Muscle layer of duodenum (tissue), 2 donors: ENCODE measurements around the gene ULK4.

Source experiments
- H3K27ac ChIP-seq: one replicate; pipeline ENCODE4 v1.7.0; 2013; ENCODE audit warnings: mild to moderate bottlenecking, low read length
- H3K27me3 ChIP-seq: one replicate; pipeline ENCODE4 v1.7.0; 2013; ENCODE audit warnings: low read depth, mild to moderate bottlenecking, control low read depth, low read length
- H3K36me3 ChIP-seq, 2 donors: one replicate each; pipeline ENCODE4 v1.7.0; 2013; ENCODE audit warnings: low read length in 2 of 2, control low read depth in 1 of 2, mild to moderate bottlenecking in 1 of 2; ENCODE audit not compliant: insufficient read depth in 2 of 2, control insufficient read depth in 1 of 2
- H3K4me1 ChIP-seq, 2 donors: one replicate each; pipeline ENCODE4 v1.7.0; 2013; ENCODE audit warnings: low read length in 2 of 2, mild to moderate bottlenecking in 2 of 2, control low read depth in 1 of 2, moderate library complexity in 1 of 2; ENCODE audit not compliant: insufficient read depth in 2 of 2, control insufficient read depth in 1 of 2
- H3K4me3 ChIP-seq, 2 donors: one replicate each; pipeline ENCODE4 v1.7.0; 2013; ENCODE audit warnings: low read length in 2 of 2, low read depth in 1 of 2, mild to moderate bottlenecking in 1 of 2
- H3K9me3 ChIP-seq, 2 donors: one replicate each; pipeline ENCODE4 v1.7.0; 2013; ENCODE audit warnings: low read length in 2 of 2, control low read depth in 1 of 2, mild to moderate bottlenecking in 1 of 2; ENCODE audit not compliant: control insufficient read depth in 1 of 2
- donor health status: healthy.

The ULK4 gene

DNA sequence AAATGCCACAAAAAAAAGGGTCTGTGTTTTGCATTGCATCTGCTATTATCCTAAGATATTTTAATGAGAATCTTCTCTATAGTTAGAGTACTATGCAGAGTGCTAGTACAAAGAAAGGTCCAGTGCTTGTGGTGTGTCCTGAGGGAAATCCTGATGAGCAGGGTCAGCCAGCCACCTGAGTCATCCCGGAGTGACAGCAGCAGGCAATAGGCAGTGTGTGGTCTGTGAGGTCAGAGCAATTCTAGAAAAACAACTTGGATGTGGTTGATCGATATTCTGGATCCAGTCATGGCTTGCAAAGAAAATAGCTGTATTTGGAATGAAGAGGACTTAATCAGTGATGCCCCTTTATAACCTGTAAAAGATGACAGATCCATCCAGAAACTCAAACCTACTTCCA is 643.4 kb downstream of the ULK4 start:
- Histone ChIP-seq H3K9me3 (no peaks in the 10 kb centered on the region), H3K4me1 (no peaks in the 10 kb centered on the region), H3K4me3 (no peak overlapping the region), H3K27ac (no peak overlapping the region), H3K36me3 (no peaks in the 10 kb centered on the region), H3K27me3 (no peaks in the 10 kb centered on the region)

DNA sequence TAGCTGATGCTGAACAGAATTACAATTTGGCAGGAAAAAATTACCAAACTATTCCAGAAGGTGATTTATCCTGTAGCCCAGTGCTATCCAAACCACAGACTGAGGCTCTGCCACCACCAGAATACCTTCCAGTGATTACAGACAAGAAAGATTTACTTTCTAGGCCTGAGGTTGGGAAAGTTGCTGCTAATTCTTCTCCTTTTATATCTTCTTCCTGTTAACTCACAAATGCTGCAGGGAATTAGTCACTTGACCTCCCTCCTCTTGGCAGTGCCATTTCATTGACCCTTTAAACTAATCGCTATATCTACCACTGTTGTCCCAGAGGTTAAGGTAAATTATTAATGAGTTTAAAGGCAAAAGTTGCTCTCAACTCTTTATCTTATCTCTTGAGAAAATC is 644.2 kb downstream of the ULK4 start:
- H3K36me3 ChIP-seq, result no peaks in the 10 kb centered on the region
- no peaks in the 10 kb centered on the region for H3K9me3 ChIP-seq
- H3K27me3 ChIP-seq, result no peaks in the 10 kb centered on the region
- H3K4me1 ChIP-seq, result no peaks in the 10 kb centered on the region
- no peak overlapping the region for H3K27ac ChIP-seq
- no peak overlapping the region for H3K4me3 ChIP-seq

DNA sequence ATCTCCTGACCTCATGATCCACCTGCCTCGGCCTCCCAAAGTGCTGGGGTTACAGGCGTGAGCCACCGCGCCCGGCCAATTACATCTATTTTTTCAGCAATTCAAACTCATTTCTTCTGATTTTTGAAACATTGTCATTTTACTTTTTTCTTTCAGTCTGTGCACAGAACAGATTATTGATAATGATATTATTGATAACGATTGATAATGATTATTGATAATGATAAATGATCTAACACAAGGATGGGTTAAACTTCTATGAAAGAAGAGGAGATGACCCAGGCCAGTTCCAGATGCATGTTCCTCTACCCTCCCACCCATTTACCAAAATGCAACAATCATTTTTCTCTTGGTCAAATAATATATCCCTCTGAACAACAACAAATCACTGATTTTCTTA is 644.6 kb downstream of the ULK4 start:
- no peaks in the 10 kb centered on the region for H3K4me1 ChIP-seq
- H3K27me3 ChIP-seq, result no peaks in the 10 kb centered on the region
- H3K9me3 ChIP-seq, result no peaks in the 10 kb centered on the region
- no peaks in the 10 kb centered on the region for H3K36me3 ChIP-seq
- H3K4me3 ChIP-seq, result no peak overlapping the region
- no peak overlapping the region for H3K27ac ChIP-seq

- Histone ChIP-seq H3K9me3 (no peaks in the 10 kb centered on the region), H3K27ac (no peak overlapping the region), H3K4me1 (no peaks in the 10 kb centered on the region), H3K27me3 (no peaks in the 10 kb centered on the region), H3K4me3 (no peak overlapping the region), H3K36me3 (no peaks in the 10 kb centered on the region)
Observed at GRCh38 chr3:41315126-41315525, 646.8 kb downstream of the ULK4 start.

GRCh38 chr3:41308119-41308518 is 653.8 kb downstream of the ULK4 start:
- no peaks in the 10 kb centered on the region for H3K36me3 ChIP-seq
- no peaks in the 10 kb centered on the region for H3K4me1 ChIP-seq
- no peaks in the 10 kb centered on the region for H3K9me3 ChIP-seq
- no peaks in the 10 kb centered on the region for H3K27me3 ChIP-seq
- H3K27ac ChIP-seq, result no peak overlapping the region
- no peak overlapping the region for H3K4me3 ChIP-seq

- Histone ChIP-seq H3K9me3 (no peaks in the 10 kb centered on the region), H3K4me1 (no peaks in the 10 kb centered on the region)
Observed at GRCh38 chr3:41307065-41307464, 654.8 kb downstream of the ULK4 start.

DNA sequence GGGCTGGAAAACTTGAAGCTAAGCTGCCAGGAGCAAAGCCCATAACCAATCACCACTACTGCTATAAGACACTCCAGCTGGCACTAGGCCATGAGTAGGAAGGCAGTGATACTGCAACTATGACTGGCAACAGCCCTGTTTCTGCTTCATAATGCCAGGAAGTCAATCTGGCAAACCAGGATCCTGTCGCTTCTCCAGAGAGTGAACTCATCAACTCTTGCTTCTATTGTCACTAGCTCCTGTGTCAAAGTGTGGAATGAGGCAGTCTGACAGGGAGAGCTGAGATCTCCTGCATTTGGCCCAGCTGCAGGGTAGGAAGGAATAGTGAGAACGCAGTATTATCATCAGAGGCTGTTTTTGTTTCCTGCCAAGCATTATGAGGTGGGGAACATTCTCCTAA is 657.3 kb downstream of the ULK4 start:
- no peaks in the 10 kb centered on the region for H3K36me3 ChIP-seq
- no peak overlapping the region for H3K27ac ChIP-seq
- no peak overlapping the region for H3K4me3 ChIP-seq
- H3K27me3 ChIP-seq, result no peaks in the 10 kb centered on the region
- H3K4me1 ChIP-seq, result no peaks in the 10 kb centered on the region
- no peaks in the 10 kb centered on the region for H3K9me3 ChIP-seq

More at GRCh38 chr3:41307065-41307464, 654.8 kb downstream of the ULK4 start:
- Histone ChIP-seq H3K36me3 (no peaks in the 10 kb centered on the region), H3K4me3 (no peak overlapping the region), H3K27ac (no peak overlapping the region), H3K27me3 (no peaks in the 10 kb centered on the region)

GRCh38 chr3:41302295-41302694 is 659.6 kb downstream of the ULK4 start:
- Histone ChIP-seq H3K4me3 (no peak overlapping the region), H3K27me3 (no peaks in the 10 kb centered on the region), H3K27ac (no peak overlapping the region), H3K36me3 (no peaks in the 10 kb centered on the region), H3K4me1 (no peaks in the 10 kb centered on the region), H3K9me3 (no peaks in the 10 kb centered on the region)

GRCh38 chr3:41301548-41301947 is 660.4 kb downstream of the ULK4 start:
- Histone ChIP-seq H3K27ac (no peak overlapping the region), H3K4me3 (no peak overlapping the region), H3K9me3 (no peaks in the 10 kb centered on the region), H3K4me1 (no peaks in the 10 kb centered on the region), H3K36me3 (no peaks in the 10 kb centered on the region), H3K27me3 (no peaks in the 10 kb centered on the region)

DNA sequence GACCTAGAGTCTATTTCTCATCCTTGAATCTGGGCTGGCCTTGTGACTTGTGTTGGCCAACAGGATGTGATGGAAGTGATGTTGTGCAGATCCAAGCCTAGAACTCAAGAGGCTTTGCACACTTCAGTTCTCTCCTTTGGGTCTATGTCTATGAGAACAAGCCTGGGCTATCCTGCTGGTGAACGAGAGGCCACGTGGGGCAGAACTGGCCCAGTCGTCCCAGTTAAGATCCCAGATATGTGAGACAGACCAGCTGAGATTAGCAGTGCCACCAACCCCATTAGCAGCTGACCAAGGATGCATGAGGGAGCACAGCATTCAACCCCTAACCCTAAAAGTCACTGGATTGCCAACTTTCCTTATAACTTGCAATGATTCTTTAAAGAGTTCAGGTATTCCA is 662.9 kb downstream of the ULK4 start:
- H3K4me3 ChIP-seq, result no peak overlapping the region
- no peaks in the 10 kb centered on the region for H3K4me1 ChIP-seq
- H3K27ac ChIP-seq, result no peak overlapping the region
- no peaks in the 10 kb centered on the region for H3K27me3 ChIP-seq
- no peaks in the 10 kb centered on the region for H3K9me3 ChIP-seq
- H3K36me3 ChIP-seq, result no peaks in the 10 kb centered on the region

DNA sequence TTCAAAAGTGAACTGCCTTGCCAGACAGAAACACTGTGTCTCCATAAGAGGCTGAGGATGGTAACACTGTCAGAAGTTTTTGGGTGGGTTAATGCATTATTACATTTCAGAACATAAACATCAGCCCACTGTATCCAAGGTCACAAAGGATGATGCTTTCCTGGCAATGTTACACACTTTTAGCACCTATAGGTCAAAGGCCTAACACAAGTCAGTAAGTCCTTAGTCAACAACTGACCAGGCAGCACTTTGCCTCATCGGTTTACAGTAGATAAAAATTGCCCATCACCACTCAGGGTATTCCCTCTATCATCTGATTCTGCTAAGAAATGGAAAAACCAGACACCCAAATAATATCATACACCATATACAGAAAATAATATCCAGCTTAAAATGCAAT is 664.2 kb downstream of the ULK4 start:
- no peaks in the 10 kb centered on the region for H3K4me1 ChIP-seq
- H3K27ac ChIP-seq, result no peak overlapping the region
- H3K27me3 ChIP-seq, result no peaks in the 10 kb centered on the region
- no peak overlapping the region for H3K4me3 ChIP-seq
- H3K36me3 ChIP-seq, result no peaks in the 10 kb centered on the region
- H3K9me3 ChIP-seq, result no peaks in the 10 kb centered on the region

DNA sequence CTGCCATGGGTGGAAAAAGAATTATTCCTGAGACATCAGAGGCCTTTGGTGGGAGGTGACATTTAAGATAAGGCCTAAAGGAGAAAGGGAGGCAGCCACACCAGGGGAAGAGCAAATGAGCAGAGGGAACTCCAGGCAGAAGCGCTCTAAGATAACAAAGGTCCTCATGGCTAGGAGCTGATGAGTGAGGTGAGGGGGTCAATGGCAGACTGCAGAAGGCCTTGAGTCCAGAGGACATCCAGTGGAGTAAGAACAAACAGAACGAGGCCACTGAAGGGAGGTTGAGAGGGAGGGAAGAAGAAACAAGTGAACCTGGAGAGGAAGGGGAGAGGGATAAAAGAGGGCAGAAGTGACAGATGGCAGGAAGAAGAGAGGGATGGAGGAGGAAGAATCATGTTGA is 665.3 kb downstream of the ULK4 start:
- Histone ChIP-seq H3K4me1 (no peaks in the 10 kb centered on the region), H3K27ac (no peak overlapping the region), H3K4me3 (no peak overlapping the region), H3K36me3 (no peaks in the 10 kb centered on the region), H3K27me3 (no peaks in the 10 kb centered on the region), H3K9me3 (no peaks in the 10 kb centered on the region)
